Measurements from ENCODE around the gene DBNL.

The DBNL gene

GRCh38 chr7:44075296-44076075 lies 31.0 kb downstream of the DBNL start:
- no peak for DNase-seq (ENCODE audit: extremely low read depth, insufficient read length)
- Histone ChIP-seq H3K36me3 (ENCODE audit: control insufficient read depth, insufficient read depth, low read length) (peaks cover 53% of the 10 kb centered on the region), H3K4me3 (replicated peaks; ENCODE audit: low read depth, low read length) (no peak overlapping the region), H3K27me3 (replicated peaks; ENCODE audit: control insufficient read depth, insufficient read depth, low read length) (no peaks in the 10 kb centered on the region)
- TF ChIP-seq CTCF (IDR thresholded peaks at IDR 0.05; ENCODE audit: insufficient read depth, low read length, poor library complexity, severe bottlenecking), result no peak

- H3K4me3 ChIP-seq (replicated peaks; ENCODE audit: low read depth, low read length), result no peak overlapping the region
- H3K27me3 ChIP-seq (replicated peaks; ENCODE audit: control insufficient read depth, insufficient read depth, low read length), result no peaks in the 10 kb centered on the region
- peaks cover 55% of the 10 kb centered on the region for H3K36me3 ChIP-seq (ENCODE audit: control insufficient read depth, insufficient read depth, low read length)
- TF ChIP-seq CTCF (IDR thresholded peaks at IDR 0.05; ENCODE audit: insufficient read depth, low read length, poor library complexity, severe bottlenecking), result no peak
- no peak for DNase-seq (ENCODE audit: extremely low read depth, insufficient read length)
Observed at GRCh38 chr7:44076101-44076895, 31.8 kb downstream of the DBNL start.

GRCh38 chr7:44077061-44077460 lies 32.6 kb downstream of the DBNL start:
- no peak for DNase-seq (ENCODE audit: extremely low read depth, insufficient read length)
- TF ChIP-seq CTCF (IDR thresholded peaks at IDR 0.05; ENCODE audit: insufficient read depth, low read length, poor library complexity, severe bottlenecking), result no peak
- peaks cover 55% of the 10 kb centered on the region for H3K36me3 ChIP-seq (ENCODE audit: control insufficient read depth, insufficient read depth, low read length)

GRCh38 chr7:44077681-44078091 lies 33.2 kb downstream of the DBNL start:
- no peak for TF ChIP-seq CTCF (IDR thresholded peaks at IDR 0.05; ENCODE audit: insufficient read depth, low read length, poor library complexity, severe bottlenecking)
- H3K36me3 ChIP-seq (ENCODE audit: control insufficient read depth, insufficient read depth, low read length), result peaks cover 53% of the 10 kb centered on the region
- H3K4me3 ChIP-seq (replicated peaks; ENCODE audit: low read depth, low read length), result no peak overlapping the region
- no peak for DNase-seq (ENCODE audit: extremely low read depth, insufficient read length)
- no peaks in the 10 kb centered on the region for H3K27me3 ChIP-seq (replicated peaks; ENCODE audit: control insufficient read depth, insufficient read depth, low read length)

More at GRCh38 chr7:44077061-44077460, 32.6 kb downstream of the DBNL start:
- H3K27me3 ChIP-seq (replicated peaks; ENCODE audit: control insufficient read depth, insufficient read depth, low read length), result no peaks in the 10 kb centered on the region
- no peak overlapping the region for H3K4me3 ChIP-seq (replicated peaks; ENCODE audit: low read depth, low read length)

- H3K36me3 ChIP-seq (ENCODE audit: control insufficient read depth, insufficient read depth, low read length), result peaks cover 45% of the 10 kb centered on the region
- no peak for DNase-seq (ENCODE audit: extremely low read depth, insufficient read length)
- no peaks in the 10 kb centered on the region for H3K27me3 ChIP-seq (replicated peaks; ENCODE audit: control insufficient read depth, insufficient read depth, low read length)
- H3K4me3 ChIP-seq (replicated peaks; ENCODE audit: low read depth, low read length), result no peak overlapping the region
- TF ChIP-seq CTCF (IDR thresholded peaks at IDR 0.05; ENCODE audit: insufficient read depth, low read length, poor library complexity, severe bottlenecking), result no peak
Observed at GRCh38 chr7:44078521-44078920, 34.0 kb downstream of the DBNL start.

All from GM06990 (cell line).